Measurements from ENCODE around the gene RCAN2. TPM values are rescaled to one million over a fixed set of nuclear protein-coding genes. Genes with fewer than 3 reads are reported as not detected.

RCAN2 gene
- total RNA-seq, 6 donors from 2014 or later, result 4.8 to 14.6 (median 9.1) TPM

DNA sequence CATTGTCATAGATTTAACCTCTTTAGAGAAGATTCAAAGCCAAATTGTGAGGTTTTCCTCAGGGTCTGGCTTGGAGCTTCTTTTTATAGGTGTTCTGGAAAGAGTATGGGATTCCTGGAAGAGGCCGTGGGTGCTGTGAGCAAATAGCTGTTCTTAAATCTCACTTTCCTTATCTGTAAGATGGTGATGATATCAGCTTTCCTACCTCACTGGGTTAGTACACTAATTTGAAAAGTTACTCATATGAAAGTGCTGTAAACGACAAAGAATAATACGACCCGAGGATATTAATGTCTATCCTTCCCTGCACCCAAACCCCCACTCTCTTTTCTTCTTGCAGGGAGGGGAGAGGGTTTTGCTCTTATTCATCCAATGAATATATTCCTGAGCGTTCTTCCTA, 203.6 kb downstream of the RCAN2 start:
- ATAC-seq (ENCODE audit: low FRiP score in 2 of 2), result no peak
- H3K27me3 ChIP-seq, result no peaks in the 10 kb centered on the region
- no peaks in the 10 kb centered on the region for H3K9me3 ChIP-seq
- H3K27ac ChIP-seq, result no peak overlapping the region
- no peak for TF ChIP-seq CTCF (IDR thresholded peaks at IDR 0.05)
- TF ChIP-seq EP300 (IDR thresholded peaks at IDR 0.05), result no peak
- TF ChIP-seq POLR2AphosphoS5 (IDR thresholded peaks at IDR 0.05), result no peak
- TF ChIP-seq POLR2A (IDR thresholded peaks at IDR 0.05), result no peak
- no peaks in the 10 kb centered on the region for H3K4me1 ChIP-seq
- WGBS, 2 donors, result 81 to 87% methylated on average over 5 of the region's 5 CpGs
- H3K36me3 ChIP-seq, result no peaks in the 10 kb centered on the region
- DNase-seq, result no peak
- no peak overlapping the region for H3K4me3 ChIP-seq

- TF ChIP-seq POLR2AphosphoS5 (IDR thresholded peaks at IDR 0.05) (no peak), POLR2A (IDR thresholded peaks at IDR 0.05) (no peak), EP300 (IDR thresholded peaks at IDR 0.05) (no peak), CTCF (IDR thresholded peaks at IDR 0.05) (no peak)
- WGBS, 2 donors, result 83 to 93% methylated on average over 2 of the region's 2 CpGs
These were observed 204.2 kb downstream of the RCAN2 start for GRCh38 chr6:46287043-46287442.

DNA sequence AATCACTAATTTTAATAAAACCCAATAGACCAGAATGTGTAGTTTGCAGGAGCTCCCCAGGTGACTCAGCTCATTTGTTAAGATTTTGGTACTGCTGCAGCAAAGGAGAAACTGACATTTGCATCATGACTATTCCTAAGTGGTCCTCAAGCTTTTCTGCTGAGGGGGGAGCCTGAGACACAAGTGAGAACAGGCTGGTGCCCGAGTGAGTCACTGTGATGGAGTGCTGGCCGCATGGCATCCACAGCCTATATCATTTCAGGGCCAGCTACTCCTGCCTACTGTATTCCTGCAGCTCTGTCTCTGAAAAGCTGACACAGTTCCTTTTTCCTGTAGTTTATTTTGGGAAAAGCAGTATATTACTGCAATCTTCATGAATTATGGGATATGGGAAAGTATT, 206.8 kb downstream of the RCAN2 start:
- no peak overlapping the region for H3K27ac ChIP-seq
- H3K4me3 ChIP-seq, result no peak overlapping the region
- ATAC-seq (ENCODE audit: low FRiP score in 2 of 2) (no peak), DNase-seq (no peak)
- H3K36me3 ChIP-seq, result no peaks in the 10 kb centered on the region
- WGBS, 2 donors, result 83 to 92% methylated on average over 2 of the region's 2 CpGs
- TF ChIP-seq POLR2AphosphoS5 (IDR thresholded peaks at IDR 0.05), result no peak
- TF ChIP-seq EP300 (IDR thresholded peaks at IDR 0.05), result no peak
- TF ChIP-seq POLR2A (IDR thresholded peaks at IDR 0.05), result no peak
- TF ChIP-seq CTCF (IDR thresholded peaks at IDR 0.05), result no peak
- no peaks in the 10 kb centered on the region for H3K27me3 ChIP-seq
- no peaks in the 10 kb centered on the region for H3K9me3 ChIP-seq
- no peaks in the 10 kb centered on the region for H3K4me1 ChIP-seq

More at GRCh38 chr6:46287043-46287442, 204.2 kb downstream of the RCAN2 start:
- no peaks in the 10 kb centered on the region for H3K4me1 ChIP-seq
- no peak for ATAC-seq (ENCODE audit: low FRiP score in 2 of 2)
- H3K27me3 ChIP-seq, result no peaks in the 10 kb centered on the region
- no peak overlapping the region for H3K27ac ChIP-seq
- H3K36me3 ChIP-seq, result no peaks in the 10 kb centered on the region
- H3K9me3 ChIP-seq, result no peaks in the 10 kb centered on the region
- H3K4me3 ChIP-seq, result no peak overlapping the region
- no peak for DNase-seq

- WGBS, 2 donors, result 85 to 93% methylated on average over 2 of the region's 2 CpGs
- H3K9me3 ChIP-seq, result no peaks in the 10 kb centered on the region
- H3K36me3 ChIP-seq, result no peaks in the 10 kb centered on the region
- no peak for TF ChIP-seq EP300 (IDR thresholded peaks at IDR 0.05)
- no peaks in the 10 kb centered on the region for H3K27me3 ChIP-seq
- H3K4me3 ChIP-seq, result no peak overlapping the region
- ATAC-seq (ENCODE audit: low FRiP score in 2 of 2) (no peak), DNase-seq (no peak)
- no peak overlapping the region for H3K27ac ChIP-seq
- no peaks in the 10 kb centered on the region for H3K4me1 ChIP-seq
These were observed 210.1 kb downstream of the RCAN2 start for GRCh38 chr6:46281110-46281509.

GRCh38 chr6:46279874-46280273, 211.4 kb downstream of the RCAN2 start:
- H3K27me3 ChIP-seq, result no peaks in the 10 kb centered on the region
- H3K27ac ChIP-seq, result no peak overlapping the region
- H3K9me3 ChIP-seq, result no peaks in the 10 kb centered on the region
- H3K4me3 ChIP-seq, result no peak overlapping the region
- DNase-seq (no peak), ATAC-seq (ENCODE audit: low FRiP score in 2 of 2) (no peak)
- H3K4me1 ChIP-seq, result no peaks in the 10 kb centered on the region
- H3K36me3 ChIP-seq, result no peaks in the 10 kb centered on the region
- no peak for TF ChIP-seq EP300 (IDR thresholded peaks at IDR 0.05)
- no peak for TF ChIP-seq CTCF (IDR thresholded peaks at IDR 0.05)
- TF ChIP-seq POLR2AphosphoS5 (IDR thresholded peaks at IDR 0.05), result no peak
- TF ChIP-seq POLR2A (IDR thresholded peaks at IDR 0.05), result no peak

Measured in upper lobe of left lung (tissue), 6 donors.